K562 (cell line): ENCODE measurements around the gene OCA2. TPM values are rescaled to one million over a fixed set of nuclear protein-coding genes. Genes with fewer than 3 reads are reported as not detected.
"Not testable (repeated sequence)": the region's sequence is repeated elsewhere in the genome, so short reads cannot be mapped to it uniquely, and the experiment has no call there.

Experiments used
- ATAC-seq: fragments of 200-7000 bp; cut with Tn5 transposase; 3 replicates; pipeline ENCODE4 v1.9.1; 2020; ENCODE audit warnings: moderate library complexity
- BruUV-seq: library from RNA; stranded (reverse); fragments of 400-500 nt; replicated peaks from 2 replicates; lab custom pipeline; 2021; lab: Mats Ljungman, UMichigan
- CTCF ChIA-PET: fragments of 300-600 bp; formaldehyde crosslinking; extraction: SDS; loops from one replicate; lab custom pipeline; 2021; ENCODE audit warnings: low intra/inter-chr PET ratio; lab: Yijun Ruan, JAX
- POLR2A ChIA-PET: fragments of 300-600, 350-650 bp; sonication (Branson Sonifier 250); formaldehyde crosslinking; extraction: SDS; loops from one replicate; lab custom pipeline; 2021; ENCODE audit warnings: antibody characterized with exemption, inconsistent platforms; lab: Yijun Ruan, JAX
- DNase-seq, 4 experiments: peaks; one replicate each; pipeline versions ENCODE4 v3.0.0 to v3.0.0-alpha.2; 2011 to 2018; ENCODE audit warnings: low spot score in 3 of 4, mixed read lengths in 3 of 4; ENCODE audit errors: extremely low read depth in 1 of 4
- FAIRE-seq: peaks from 2 replicates; lab custom pipeline; 2011; peaks lifted over from hg19 to GRCh38; lab: Jason Lieb, UNC
- H2AFZ ChIP-seq: 2 replicates; pipeline ENCODE4 v1.6.0; 2011; ENCODE audit warnings: low read depth, low read length, control low read depth, inconsistent platforms
- H3K27ac ChIP-seq: fragments of 200-600 bp; 3 replicates; pipeline ENCODE4 v1.8.0; 2011; ENCODE audit warnings: low read depth, mild to moderate bottlenecking, control low read depth, inconsistent platforms, low read length, moderate library complexity, mixed read lengths; ENCODE audit errors: extremely low read depth
- H3K27me3 ChIP-seq, 2 experiments: fragments of 300-600 bp in 1 of 2; 2 replicates in 1 of 2; 3 replicates in 1 of 2; pipeline versions ENCODE4 v1.6.0 to v1.8.0; 2011; ENCODE audit warnings: inconsistent platforms in 2 of 2, low read length in 2 of 2, mild to moderate bottlenecking in 1 of 2, mixed read lengths in 1 of 2, moderate library complexity in 1 of 2; ENCODE audit not compliant: control insufficient read depth in 2 of 2, insufficient read depth in 2 of 2
- H3K36me3 ChIP-seq: fragments of 300-600 bp; 3 replicates; pipeline ENCODE4 v1.8.0; 2011; ENCODE audit warnings: mild to moderate bottlenecking, low read length, inconsistent platforms; ENCODE audit not compliant: control insufficient read depth, insufficient read depth
- H3K4me1 ChIP-seq, 2 experiments: fragments of 200-600 bp in 1 of 2; replicated peaks in 1 of 2; 2 replicates in 1 of 2; 3 replicates in 1 of 2; pipeline versions ENCODE4 v1.5.1 to v1.8.0; 2011; ENCODE audit warnings: inconsistent platforms in 2 of 2, low read length in 2 of 2, mild to moderate bottlenecking in 1 of 2, mixed read lengths in 1 of 2, moderate library complexity in 1 of 2; ENCODE audit not compliant: control insufficient read depth in 2 of 2, insufficient read depth in 2 of 2
- H3K4me2 ChIP-seq: 2 replicates; pipeline ENCODE4 v1.6.1; 2011; ENCODE audit warnings: low read length, control low read depth, inconsistent platforms, mixed read lengths; ENCODE audit not compliant: insufficient read depth
- H3K4me3 ChIP-seq: fragments of 200-600 bp; sonication (generic), shearing (Covaris generic); 2 replicates; pipeline ENCODE4 v1.5.1; 2016; ENCODE audit warnings: control low read depth, inconsistent platforms
- H3K79me2 ChIP-seq: fragments of 200-600 bp; 3 replicates; pipeline ENCODE4 v1.8.0; 2011; ENCODE audit warnings: low read length, inconsistent platforms; ENCODE audit not compliant: control insufficient read depth, insufficient read depth
- H3K9ac ChIP-seq, 2 experiments: 2 replicates each; pipeline versions ENCODE4 v1.6.0 to v1.6.1; 2011; ENCODE audit warnings: low read depth in 2 of 2, low read length in 2 of 2, control low read depth in 1 of 2, inconsistent platforms in 1 of 2, mild to moderate bottlenecking in 1 of 2, mixed read lengths in 1 of 2; ENCODE audit not compliant: insufficient read depth in 1 of 2
- H3K9me1 ChIP-seq: one replicate; pipeline ENCODE4 v1.6.0; 2011; ENCODE audit warnings: inconsistent platforms, mild to moderate bottlenecking, low read length, moderate library complexity; ENCODE audit not compliant: control insufficient read depth, insufficient read depth
- H3K9me3 ChIP-seq: replicated peaks from 2 replicates; pipeline ENCODE4 v1.5.1; 2011; ENCODE audit warnings: low read depth, low read length, inconsistent platforms; ENCODE audit not compliant: control insufficient read depth, insufficient read depth
- H4K20me1 ChIP-seq: replicated peaks from 2 replicates; pipeline ENCODE4 v1.6.1; 2011; ENCODE audit warnings: low read length, inconsistent platforms, mixed read lengths; ENCODE audit not compliant: control insufficient read depth, insufficient read depth
- CBFA2T3 ChIP-seq: fragments of 450-650 bp; IDR thresholded peaks from 2 replicates; pipeline ENCODE4 v1.6.1; 2017
- GABPB2 ChIP-seq: fragments of 250-450 bp; sonication (Bioruptor Pico); conservative IDR thresholded peaks from 2 replicates; pipeline ENCODE4 v1.5.1; 2021; ENCODE audit warnings: mild to moderate bottlenecking
- ID3 ChIP-seq, 2 experiments: fragments of 250-450 bp in 1 of 2; fragments of 450-650 bp in 1 of 2; sonication (Bioruptor Pico) in 1 of 2; IDR thresholded peaks; 2 replicates each; pipeline versions ENCODE4 v1.6.1 to v1.8.0; 2016 to 2021; ENCODE audit warnings: mild to moderate bottlenecking in 2 of 2, moderate library complexity in 2 of 2, missing compliant biosample characterization in 1 of 2, missing genetic modification characterization in 1 of 2
- NFYB ChIP-seq: IDR thresholded peaks from 2 replicates; pipeline ENCODE4 v1.6.1; 2011; ENCODE audit warnings: mild to moderate bottlenecking, moderate library complexity; ENCODE audit not compliant: insufficient read length; ENCODE audit errors: extremely low read depth
- POLR2A ChIP-seq: fragments of 450-650 bp; conservative IDR thresholded peaks from 2 replicates; pipeline ENCODE4 v1.6.1; 2016
- RBM25 ChIP-seq: fragments of 200-400 bp; formaldehyde crosslinking; IDR thresholded peaks from 2 replicates; pipeline ENCODE4 v1.6.1; 2018; ENCODE audit warnings: low read length, low read depth, moderate library complexity; ENCODE audit not compliant: severe bottlenecking
- SMARCB1 ChIP-seq: IDR thresholded peaks from 2 replicates; pipeline ENCODE4 v1.6.1; 2011; ENCODE audit warnings: improper control_type of control experiment, low read depth; ENCODE audit not compliant: insufficient read length
- SRSF1 ChIP-seq: fragments of 200-400 bp; formaldehyde crosslinking; IDR thresholded peaks from 2 replicates; pipeline ENCODE4 v1.6.1; 2017; ENCODE audit warnings: mild to moderate bottlenecking, low read depth, low read length, moderate library complexity
- TBL1XR1 ChIP-seq, 2 experiments: IDR thresholded peaks; 2 replicates each; pipeline ENCODE4 v1.6.1; 2012; ENCODE audit warnings: improper control_type of control experiment in 2 of 2, low read length in 2 of 2, mild to moderate bottlenecking in 1 of 2
- XRCC5 ChIP-seq: fragments of 200-400 bp; formaldehyde crosslinking; IDR thresholded peaks from 2 replicates; pipeline ENCODE4 v1.6.1; 2017; ENCODE audit warnings: low read depth, mild to moderate bottlenecking, low read length
- ZBTB17 ChIP-seq: fragments of 450-650 bp; formaldehyde crosslinking; IDR thresholded peaks from 2 replicates; pipeline ENCODE4 v1.4.0; 2020; ENCODE audit warnings: mild to moderate bottlenecking
- ZFPM2 ChIP-seq: fragments of 250-450 bp; sonication (Bioruptor Pico); IDR thresholded peaks from 2 replicates; pipeline ENCODE4 v1.5.1; 2022; ENCODE audit warnings: mild to moderate bottlenecking
- ZNF121 ChIP-seq: sonication (generic); formaldehyde crosslinking; conservative IDR thresholded peaks from 2 replicates; pipeline ENCODE4 v1.8.0; 2022; ENCODE audit warnings: missing genetic modification reagents
- ZNF311 ChIP-seq: fragments of 250-450 bp; sonication (Bioruptor Pico); IDR thresholded peaks from 2 replicates; pipeline ENCODE4 v1.4.0; 2020; ENCODE audit warnings: mild to moderate bottlenecking, moderate library complexity
- ZNF316 ChIP-seq: fragments of 450-650 bp; IDR thresholded peaks from 2 replicates; pipeline ENCODE4 v1.6.1; 2016
- WGBS: fragments of 100-300 bp; shearing (Covaris generic); methylation state at CpG from one replicate; pipeline ENCODE4 v1.1.6; 2016; ENCODE audit warnings: low coverage, mixed read lengths; ENCODE audit not compliant: insufficient coverage; ENCODE audit errors: missing lambda C conversion rate; 5-methylcytosine and 5-hydroxymethylcytosine counted together
- in situ Hi-C: fragments of 300-500 bp; cut with MboI; formaldehyde crosslinking; loops from 4 replicates; pipeline ENCODE4 v1.15.0; 2018; ENCODE audit warnings: inconsistent platforms, mixed read lengths
- intact Hi-C: fragments of 100-400 bp; cut with micrococcal nuclease; formaldehyde crosslinking; loops from 2 replicates; pipeline ENCODE4 v1.14.2; 2022
- polyA plus RNA-seq, 8 experiments: library from polyadenylated mRNA; depleted of rRNA in 4 of 8; stranded (reverse) in 5 of 8; unstranded in 3 of 8; fragments of >200 nt; fragmentation: Nextera tagmentation in 2 of 8; fragmentation: Illumina TruSeq in 1 of 8; extraction: Ambion mirVana in 2 of 8; extraction: Trizol in 1 of 8; gene quantifications; 2 replicates each; pipeline versions ENCODE4 v1.2.1 to v1.2.3, GENCODE V29; 2011 to 2014; ENCODE audit warnings: inconsistent platforms in 1 of 8, missing spikeins in 1 of 8
- total RNA-seq, 7 experiments: library from RNA; depleted of rRNA in 6 of 7; stranded (reverse); fragments of >200 nt in 6 of 7; fragmentation: Illumina TruSeq in 2 of 7; extraction: Trizol in 2 of 7; gene quantifications; 2 replicates each; pipeline versions ENCODE4 v1.2.1 to v1.2.3, GENCODE V29; 2011 to 2021; ENCODE audit warnings: low replicate concordance in 1 of 7
- TF ChIP-seq, protein P1 (sequence below): fragments of 250-450 bp; sonication (Bioruptor Pico); IDR thresholded peaks from 2 replicates; pipeline ENCODE4 v1.5.0; 2020; ENCODE audit warnings: mild to moderate bottlenecking

OCA2 gene
- total and polyA plus RNA-seq, 9 of the 15 experiments (the other 6 are each of a cell fraction or from before 2014, with no cell fraction given): 0.07 to 0.59 (median 0.17) TPM; not detected in 1

- H3K27ac ChIP-seq, in situ Hi-C loops, FAIRE-seq, ATAC-seq, H3K4me1 ChIP-seq, DNase-seq, POLR2A ChIA-PET, H3K36me3 ChIP-seq, H3K4me2 ChIP-seq, H2AFZ ChIP-seq, intact Hi-C loops, H3K9me1 ChIP-seq, H3K9me3 ChIP-seq, H3K9ac ChIP-seq, H3K27me3 ChIP-seq, H4K20me1 ChIP-seq, H3K4me3 ChIP-seq, BruUV-seq, H3K79me2 ChIP-seq, CTCF ChIA-PET: not testable (repeated sequence)
- TF ChIP-seq ZNF316 (peak; percentile 30), RBM25 (peak; percentile 41), NFYB (peak; percentile 87)
- WGBS: 6% methylated on average over 8 of the region's 9 CpGs
Measured at GRCh38 chr15:27713850-27714249, 385.3 kb downstream of the OCA2 start.

- POLR2A ChIA-PET: no interaction called here
- no TSS peak for BruUV-seq
- TF ChIP-seq CBFA2T3: no peak
- TF ChIP-seq GABPB2 (CRISPR knock-in tag): no peak
- TF ChIP-seq POLR2A: no peak
- TF ChIP-seq, protein P1, sequence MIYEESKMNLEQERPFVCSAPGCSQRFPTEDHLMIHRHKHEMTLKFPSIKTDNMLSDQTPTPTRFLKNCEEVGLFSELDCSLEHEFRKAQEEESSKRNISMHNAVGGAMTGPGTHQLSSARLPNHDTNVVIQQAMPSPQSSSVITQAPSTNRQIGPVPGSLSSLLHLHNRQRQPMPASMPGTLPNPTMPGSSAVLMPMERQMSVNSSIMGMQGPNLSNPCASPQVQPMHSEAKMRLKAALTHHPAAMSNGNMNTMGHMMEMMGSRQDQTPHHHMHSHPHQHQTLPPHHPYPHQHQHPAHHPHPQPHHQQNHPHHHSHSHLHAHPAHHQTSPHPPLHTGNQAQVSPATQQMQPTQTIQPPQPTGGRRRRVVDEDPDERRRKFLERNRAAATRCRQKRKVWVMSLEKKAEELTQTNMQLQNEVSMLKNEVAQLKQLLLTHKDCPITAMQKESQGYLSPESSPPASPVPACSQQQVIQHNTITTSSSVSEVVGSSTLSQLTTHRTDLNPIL (CRISPR knock-in tag): no peak
- no peak for TF ChIP-seq ZBTB17
- TF ChIP-seq XRCC5: no peak
- no peak for TF ChIP-seq TBL1XR1 (IDR thresholded peaks at IDR 0.05; ENCODE audit: low read length in 2 of 2)
- no peak for TF ChIP-seq SMARCB1
- no peak for TF ChIP-seq ZNF121 (CRISPR knock-in tag)
- TF ChIP-seq SRSF1: no peak
- no peak for TF ChIP-seq ZNF311 (CRISPR knock-in tag)
- TF ChIP-seq ID3 (CRISPR knock-in tag; IDR thresholded peaks at IDR 0.05): no peak
- no peak for TF ChIP-seq ID3 (tag; IDR thresholded peaks at IDR 0.05)
- no peak for TF ChIP-seq ZFPM2
Measured at GRCh38 chr15:27707257-27707656, 391.9 kb downstream of the OCA2 start.

More at GRCh38 chr15:27707257-27707656, 391.9 kb downstream of the OCA2 start:
- Histone ChIP-seq H3K9me3 (no peaks in the 10 kb centered on the region), H3K9ac (no peak overlapping the region), H3K4me3 (no peak overlapping the region), H3K27me3 (peaks cover 0 to 5% of the 10 kb centered on the region in 2 experiments; a peak in 4 of 5 replicates), H3K79me2 (no peaks in the 10 kb centered on the region), H3K4me1 (no peaks in the 10 kb centered on the region), H3K36me3 (no peaks in the 10 kb centered on the region), H2AFZ (no peak overlapping the region), H3K27ac (no peak overlapping the region), H3K4me2 (no peak overlapping the region), H3K9me1 (no peaks in the 10 kb centered on the region), H4K20me1 (no peaks in the 10 kb centered on the region)
- intact Hi-C loops (no loop called here), in situ Hi-C loops (no loop called here)
- ATAC-seq (no peak), FAIRE-seq (no peak), DNase-seq (no peak)
- CTCF ChIA-PET: no interaction called here
- WGBS: 0% methylated on average over 2 of the region's 2 CpGs
